ELR (cell line): Measurements from ENCODE around the gene XPC.

Source experiments
- DNase-seq: peaks from one replicate; pipeline ENCODE4 v3.0.0-alpha.2; 2015; ENCODE audit warnings: low read depth

Gene XPC

GRCh38 chr3:14208168-14208567 lies 29.8 kb upstream of the XPC start:
- no peak for DNase-seq

GRCh38 chr3:14206548-14207177 lies 28.3 kb upstream of the XPC start:
- no peak for DNase-seq

- no peak for DNase-seq
Measured at GRCh38 chr3:14204515-14205284, 26.3 kb upstream of the XPC start.

DNA sequence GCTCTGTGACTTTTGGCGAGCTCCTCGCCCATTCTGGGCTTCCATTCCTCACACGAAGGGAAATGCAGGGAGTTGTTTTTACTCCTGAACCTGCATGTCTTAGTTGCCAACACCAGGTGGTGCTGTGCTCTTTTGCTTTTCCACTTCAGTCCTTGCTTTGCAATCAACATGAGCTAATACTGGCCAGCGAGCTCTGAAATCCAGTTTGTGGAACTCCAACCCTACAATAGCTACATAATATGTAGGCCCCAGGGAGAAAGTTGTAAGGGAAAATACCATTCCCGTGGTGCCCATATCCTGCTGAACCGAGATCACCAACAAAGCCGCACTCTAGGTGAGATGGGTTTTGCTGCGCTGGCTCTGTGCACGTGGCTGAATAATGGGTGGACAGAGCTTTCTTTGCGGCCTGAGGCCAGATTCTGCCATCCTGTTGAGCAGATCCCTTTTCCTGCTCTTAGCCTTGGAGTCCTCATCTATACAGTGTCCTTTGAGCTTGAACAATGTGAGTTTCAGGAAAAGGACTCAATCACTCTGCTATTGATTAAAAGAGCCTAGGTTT lies 25.2 kb upstream of the XPC start:
- peak; percentile 74 for DNase-seq

DNA sequence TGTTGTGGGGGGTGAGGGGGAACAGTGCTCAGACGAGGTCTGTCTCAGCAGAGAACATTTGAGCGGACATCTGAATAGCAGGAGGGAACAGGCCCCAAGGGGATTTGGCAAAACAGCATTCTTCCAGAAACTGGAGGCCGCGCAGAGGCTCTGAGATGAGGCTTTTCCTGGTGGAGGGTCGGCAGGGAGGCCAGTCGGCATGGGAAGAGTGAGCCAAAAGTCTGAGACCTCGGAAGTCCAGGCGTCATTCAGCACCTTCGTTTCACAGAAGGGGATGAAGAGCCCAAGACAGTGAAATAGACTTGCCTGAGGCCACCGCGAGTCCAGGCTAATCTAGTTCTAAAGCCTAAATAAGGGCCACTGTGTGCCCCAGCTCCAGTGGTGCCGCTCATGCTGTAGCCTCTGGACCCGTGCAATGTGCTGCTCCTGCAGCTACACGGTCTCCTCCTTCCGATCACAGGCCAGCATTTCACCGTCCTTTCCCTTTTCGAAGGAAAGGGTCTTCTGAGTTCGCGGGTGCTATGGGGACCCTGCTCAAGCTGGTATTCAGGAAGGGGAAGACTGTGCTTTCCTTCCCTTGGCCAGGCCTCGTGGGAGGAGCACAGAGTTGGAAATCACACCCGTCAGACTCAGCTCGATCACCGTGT lies 24.6 kb upstream of the XPC start:
- DNase-seq = no peak

DNA sequence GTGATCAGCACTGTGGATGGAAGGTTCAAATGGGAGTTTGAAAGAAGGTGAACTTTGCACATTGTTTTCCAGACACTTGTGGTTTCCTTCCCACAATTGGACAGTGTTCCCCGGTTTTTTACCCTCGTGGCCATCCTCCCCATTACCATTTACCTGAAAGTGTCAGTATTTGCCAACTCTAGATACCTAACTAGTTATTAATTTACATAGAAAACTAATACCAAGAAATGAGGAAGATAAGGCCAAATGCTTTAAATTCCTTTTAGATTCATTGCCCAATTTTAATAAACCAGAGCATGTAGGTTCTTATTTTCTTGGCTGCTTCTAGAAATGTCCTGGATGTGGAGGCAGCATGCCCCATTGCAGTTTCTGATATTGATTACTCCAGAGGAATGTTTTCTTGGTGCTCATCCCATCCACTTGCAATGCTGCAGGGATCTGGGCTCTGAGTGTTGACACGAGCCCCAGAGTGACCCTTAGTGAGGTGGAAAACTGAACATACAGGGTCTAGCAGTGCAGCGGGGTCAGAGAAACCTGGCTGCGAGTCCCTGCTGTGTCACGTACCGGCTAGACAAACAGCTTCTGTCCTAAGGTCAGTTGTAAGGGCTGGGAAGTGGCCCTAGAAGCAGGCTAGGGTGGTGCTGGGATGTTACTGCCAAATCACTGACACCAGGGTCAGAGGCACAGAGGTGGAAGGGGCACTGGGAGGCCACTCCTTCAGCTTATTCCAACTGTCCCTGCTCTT lies 23.7 kb upstream of the XPC start:
- no peak for DNase-seq

DNA sequence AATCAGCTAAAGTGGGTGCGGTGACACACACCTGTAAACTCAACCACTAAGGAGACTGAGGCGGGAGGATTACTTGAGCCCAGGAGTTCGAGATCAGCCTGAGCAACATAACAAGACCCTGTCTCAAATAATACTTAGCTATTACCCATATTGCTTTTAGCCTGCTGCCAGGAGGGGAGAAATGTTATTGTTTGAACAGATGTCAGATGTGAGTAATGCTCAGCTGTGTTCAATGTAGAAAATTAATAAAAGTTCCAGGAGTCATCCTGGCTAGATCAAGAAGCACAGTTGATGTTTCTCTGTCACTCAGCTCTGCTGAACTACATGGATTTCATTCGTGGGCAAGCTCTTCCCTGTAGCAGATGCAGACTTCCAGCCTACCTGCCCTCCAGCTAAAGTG lies 22.4 kb upstream of the XPC start:
- DNase-seq = no peak

DNA sequence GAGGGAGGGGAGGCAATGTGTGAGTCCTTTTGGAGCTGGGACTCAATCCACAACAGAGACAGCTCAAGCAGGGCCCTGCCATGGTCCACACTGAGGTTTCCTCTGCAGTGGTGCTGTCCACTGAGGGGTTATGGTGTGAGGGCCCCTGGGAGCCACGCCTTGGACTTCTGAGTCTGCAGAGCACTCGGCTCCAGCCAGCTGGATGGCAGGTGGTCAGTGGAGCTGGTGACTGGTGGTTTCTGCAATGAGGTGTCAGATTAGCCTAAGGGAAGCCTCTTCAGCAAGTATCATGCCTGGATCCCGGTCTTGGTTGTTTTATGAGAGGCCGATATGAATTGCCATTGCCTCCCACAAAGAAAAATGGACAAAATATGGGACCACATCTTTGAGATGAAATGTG lies 21.9 kb upstream of the XPC start:
- no peak for DNase-seq

- DNase-seq = no peak
Measured at GRCh38 chr3:14199641-14200040, 21.2 kb upstream of the XPC start.

DNA sequence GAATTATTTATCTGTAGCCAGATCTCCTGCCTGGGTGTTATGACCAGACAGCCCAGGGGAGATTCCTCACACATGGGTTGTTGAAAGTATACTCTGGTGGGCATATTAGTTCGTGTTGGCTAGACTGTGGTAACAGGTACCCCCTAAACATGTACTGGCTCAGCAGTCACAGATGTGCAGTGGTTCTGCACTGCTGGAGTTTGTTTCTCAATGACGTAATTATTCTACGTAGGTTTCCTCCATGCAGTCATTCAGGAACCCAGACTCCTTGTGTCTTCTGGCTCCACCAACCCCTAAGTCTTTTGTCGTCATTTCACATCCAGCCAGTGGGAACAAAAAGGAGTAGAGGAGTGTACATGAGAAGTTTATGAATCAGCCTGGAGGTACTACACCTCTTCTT lies 16.5 kb upstream of the XPC start:
- no peak for DNase-seq

DNA sequence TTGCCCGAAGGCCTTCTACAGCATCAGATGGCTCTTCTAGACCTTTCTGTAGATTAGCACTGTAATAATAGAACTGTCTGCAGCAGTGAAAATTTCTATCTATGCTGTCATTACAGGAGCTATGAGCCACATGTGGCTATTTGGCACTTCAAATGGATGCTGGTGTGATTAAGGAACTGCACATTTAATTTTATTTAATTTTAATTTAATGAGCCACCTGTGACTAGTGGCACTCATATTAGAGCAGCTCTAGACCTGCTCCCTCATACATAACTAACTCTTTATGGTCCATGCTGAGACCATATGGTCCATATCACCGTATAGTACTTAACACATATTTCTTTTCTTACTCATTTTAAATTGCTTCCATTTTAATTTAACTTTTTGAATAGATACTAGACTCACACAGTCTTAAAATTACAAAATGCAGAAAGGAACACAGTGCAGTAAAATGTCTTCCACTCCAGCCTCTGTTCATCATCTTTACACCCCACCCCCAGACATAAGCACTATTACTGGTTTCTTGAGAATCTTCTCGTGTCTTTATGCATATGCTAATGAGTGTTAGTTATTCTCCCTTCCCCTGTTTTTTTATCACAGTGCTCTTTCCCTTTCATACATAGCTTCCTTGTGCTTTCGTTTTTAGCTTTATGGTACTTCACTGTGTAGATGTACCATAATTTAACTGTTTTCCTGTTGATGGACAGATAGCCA lies 9.8 kb upstream of the XPC start:
- DNase-seq = no peak

- no peak for DNase-seq
Measured at GRCh38 chr3:14186854-14187458, 8.6 kb upstream of the XPC start.

GRCh38 chr3:14183015-14183577 lies 4.7 kb upstream of the XPC start:
- no peak for DNase-seq

GRCh38 chr3:14181253-14181652 lies 2.9 kb upstream of the XPC start:
- no peak for DNase-seq

- DNase-seq = no peak
Measured at GRCh38 chr3:14179795-14180194, 1.4 kb upstream of the XPC start.

GRCh38 chr3:14179114-14179465 lies 689 bp upstream of the XPC start:
- DNase-seq = no peak

- peak; percentile 49 for DNase-seq
Measured at GRCh38 chr3:14177580-14178246, 688 bp downstream of the XPC start.

DNA sequence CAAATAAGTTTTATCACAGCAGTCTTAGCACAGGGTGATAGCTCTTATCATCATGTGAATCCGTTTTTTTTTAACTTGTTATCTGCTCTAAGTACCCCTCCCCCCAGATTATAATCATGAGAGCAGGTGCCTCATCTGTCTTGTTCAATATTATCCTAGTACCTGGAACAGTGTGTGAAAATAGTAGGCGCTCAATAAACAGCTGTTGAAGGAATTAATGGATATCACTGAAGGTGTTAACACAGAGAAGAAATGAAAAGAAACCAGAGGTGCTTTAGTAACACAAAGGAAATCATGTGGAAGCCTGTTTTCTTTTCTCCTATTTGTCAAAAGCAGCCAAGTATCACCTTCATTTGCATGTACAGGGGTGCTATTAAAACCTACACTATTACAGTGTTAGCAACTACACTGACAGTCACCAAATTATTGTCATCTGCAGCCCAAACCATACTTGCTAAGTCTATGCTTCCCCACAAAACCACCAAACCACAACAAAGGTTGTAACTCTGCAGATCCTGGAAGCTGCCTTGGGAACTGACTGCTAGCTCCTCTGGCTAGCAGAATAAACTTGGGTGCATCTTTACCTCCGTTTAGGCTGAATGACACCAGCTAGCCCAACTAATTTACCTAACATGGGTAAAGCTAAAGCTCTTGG lies 2.9 kb downstream of the XPC start:
- DNase-seq = peak; percentile 55

DNA sequence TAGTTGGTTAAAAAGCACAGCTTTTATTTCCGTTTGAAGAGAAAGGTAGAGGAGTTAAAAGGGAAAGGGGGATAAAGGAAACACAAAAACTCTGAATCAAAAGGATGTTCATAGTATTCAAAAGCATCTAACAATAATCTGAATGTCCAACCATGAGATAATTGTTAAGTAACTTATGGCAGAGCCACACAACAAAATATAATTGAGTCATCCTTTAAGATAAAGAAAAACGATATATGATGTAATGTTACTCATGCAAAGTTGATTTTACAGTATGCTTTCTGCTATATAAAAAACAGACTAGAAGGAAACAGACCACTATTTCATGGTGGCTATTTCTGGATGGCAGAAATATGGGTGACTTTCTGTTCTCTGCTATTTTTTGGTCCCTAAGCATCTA lies 3.9 kb downstream of the XPC start:
- DNase-seq = peak; percentile 47

GRCh38 chr3:14172496-14172895 lies 5.9 kb downstream of the XPC start:
- no peak for DNase-seq
